Astrocyte (in vitro differentiated cells and primary cell): ENCODE measurements around the gene ATP6V1B1. TPM values are rescaled to one million over a fixed set of nuclear protein-coding genes. Genes with fewer than 3 reads are reported as not detected.

ENCODE experiments used
- DNase-seq: peaks from one replicate; pipeline ENCODE4 v3.0.0-alpha.2; 2010; ENCODE audit warnings: low read depth
- FAIRE-seq: peaks from 2 replicates; lab custom pipeline; 2011; peaks lifted over from hg19 to GRCh38; lab: Jason Lieb, UNC
- H2AFZ ChIP-seq: 2 replicates; pipeline ENCODE4 v1.6.0; 2012; ENCODE audit warnings: low read depth, low read length, inconsistent platforms
- H3K27ac ChIP-seq: 2 replicates; pipeline ENCODE4 v1.5.1; 2011; ENCODE audit warnings: low read depth, low read length, inconsistent platforms
- H3K27me3 ChIP-seq: 2 replicates; pipeline ENCODE4 v1.6.0; 2011; ENCODE audit warnings: low read length, inconsistent platforms; ENCODE audit not compliant: insufficient read depth
- H3K36me3 ChIP-seq: 2 replicates; pipeline ENCODE4 v1.5.1; 2011; ENCODE audit warnings: low read length, inconsistent platforms; ENCODE audit not compliant: insufficient read depth
- H3K4me1 ChIP-seq: 2 replicates; pipeline ENCODE4 v1.5.1; 2011; ENCODE audit warnings: low read length, inconsistent platforms; ENCODE audit not compliant: insufficient read depth
- H3K4me2 ChIP-seq: 2 replicates; pipeline ENCODE4 v1.6.0; 2012; ENCODE audit warnings: low read length, inconsistent platforms
- H3K4me3 ChIP-seq: 2 replicates; pipeline ENCODE4 v1.5.1; 2011; ENCODE audit warnings: low read depth, mild to moderate bottlenecking, low read length, inconsistent platforms; ENCODE audit not compliant: insufficient read depth
- H3K79me2 ChIP-seq: 2 replicates; pipeline ENCODE4 v1.6.0; 2012; ENCODE audit warnings: mild to moderate bottlenecking, low read length, inconsistent platforms; ENCODE audit not compliant: insufficient read depth
- H3K9ac ChIP-seq: 2 replicates; pipeline ENCODE4 v1.6.0; 2012; ENCODE audit warnings: mild to moderate bottlenecking, low read length, inconsistent platforms
- H3K9me3 ChIP-seq: 2 replicates; pipeline ENCODE4 v1.5.1; 2012; ENCODE audit warnings: low read depth, mild to moderate bottlenecking, low read length, inconsistent platforms; ENCODE audit not compliant: insufficient read depth
- H4K20me1 ChIP-seq: 2 replicates; pipeline ENCODE4 v1.6.0; 2012; ENCODE audit warnings: low read length, inconsistent platforms; ENCODE audit not compliant: insufficient read depth
- H3K27ac Mint-ChIP-seq: one replicate; pipeline ENCODE4 v1.8.0; 2021; ENCODE audit warnings: mild to moderate bottlenecking, mixed read lengths; ENCODE audit not compliant: unreplicated experiment
- H3K27me3 Mint-ChIP-seq: one replicate; pipeline ENCODE4 v1.8.0; 2021; ENCODE audit warnings: low read depth, mixed read lengths; ENCODE audit not compliant: unreplicated experiment
- H3K36me3 Mint-ChIP-seq: one replicate; pipeline ENCODE4 v1.8.0; 2021; ENCODE audit warnings: low read depth, mixed read lengths; ENCODE audit not compliant: unreplicated experiment
- H3K4me1 Mint-ChIP-seq: one replicate; pipeline ENCODE4 v1.8.0; 2021; ENCODE audit warnings: low read depth, mixed read lengths; ENCODE audit not compliant: unreplicated experiment
- H3K4me3 Mint-ChIP-seq: one replicate; pipeline ENCODE4 v1.8.0; 2021; ENCODE audit warnings: mild to moderate bottlenecking, moderate library complexity, mixed read lengths; ENCODE audit not compliant: unreplicated experiment
- H3K9me3 Mint-ChIP-seq: one replicate; pipeline ENCODE4 v1.8.0; 2021; ENCODE audit warnings: mild to moderate bottlenecking, mixed read lengths; ENCODE audit not compliant: unreplicated experiment
- CTCF ChIP-seq: IDR thresholded peaks from 2 replicates; pipeline ENCODE4 v1.5.1; 2011; ENCODE audit warnings: low read depth, mild to moderate bottlenecking, inconsistent platforms, low read length, moderate library complexity; ENCODE audit not compliant: insufficient read depth
- EZH2 ChIP-seq: IDR thresholded peaks from 2 replicates; pipeline ENCODE4 v1.6.1; 2012; ENCODE audit warnings: mild to moderate bottlenecking, low read length, inconsistent platforms; ENCODE audit not compliant: insufficient read depth
- total RNA-seq: library from RNA; stranded (reverse); gene quantifications from 2 replicates; pipeline ENCODE4 v1.2.1, GENCODE V29; 2021

ATP6V1B1 gene
- total RNA-seq, 1 donor from 2014 or later: not detected

- Histone ChIP-seq H3K9ac (no peak overlapping the region), H3K4me1 (peaks cover 5% of the 10 kb centered on the region), H2AFZ (no peak overlapping the region), H3K27me3 (peaks cover 31% of the 10 kb centered on the region), H3K4me2 (no peak overlapping the region), H3K4me3 (no peak overlapping the region), H3K36me3 (no peaks in the 10 kb centered on the region), H3K79me2 (no peaks in the 10 kb centered on the region), H3K9me3 (no peaks in the 10 kb centered on the region), H4K20me1 (no peaks in the 10 kb centered on the region), H3K27ac (no peak overlapping the region)
- no peak overlapping the region for H3K27ac Mint-ChIP-seq
- H3K9me3 Mint-ChIP-seq: peaks cover 2% of the 10 kb centered on the region
- no peaks in the 10 kb centered on the region for H3K36me3 Mint-ChIP-seq
- H3K4me3 Mint-ChIP-seq: no peak overlapping the region
- no peak for DNase-seq
- FAIRE-seq: no peak
- TF ChIP-seq EZH2: no peak
- TF ChIP-seq CTCF: no peak
- peaks cover 81% of the 10 kb centered on the region for H3K27me3 Mint-ChIP-seq
- peaks cover 2% of the 10 kb centered on the region for H3K4me1 Mint-ChIP-seq
These were observed 31.0 kb downstream of the ATP6V1B1 start for GRCh38 chr2:70966681-70967080.

GRCh38 chr2:70967189-70967588, 31.5 kb downstream of the ATP6V1B1 start:
- peaks cover 31% of the 10 kb centered on the region for H3K27me3 ChIP-seq
- H3K9ac ChIP-seq: no peak overlapping the region
- DNase-seq (no peak), FAIRE-seq (no peak)
- H4K20me1 ChIP-seq: no peaks in the 10 kb centered on the region
- H3K4me2 ChIP-seq: no peak overlapping the region
- H3K4me1 Mint-ChIP-seq: peaks cover 2% of the 10 kb centered on the region
- TF ChIP-seq CTCF: no peak
- TF ChIP-seq EZH2: no peak
- no peak overlapping the region for H3K4me3 ChIP-seq
- no peaks in the 10 kb centered on the region for H3K79me2 ChIP-seq
- no peaks in the 10 kb centered on the region for H3K36me3 ChIP-seq
- H3K36me3 Mint-ChIP-seq: no peaks in the 10 kb centered on the region
- no peaks in the 10 kb centered on the region for H3K9me3 ChIP-seq
- H3K9me3 Mint-ChIP-seq: no peaks in the 10 kb centered on the region
- peaks cover 5% of the 10 kb centered on the region for H3K4me1 ChIP-seq
- no peak overlapping the region for H3K4me3 Mint-ChIP-seq
- peaks cover 77% of the 10 kb centered on the region for H3K27me3 Mint-ChIP-seq
- no peak overlapping the region for H3K27ac Mint-ChIP-seq
- no peak overlapping the region for H2AFZ ChIP-seq
- H3K27ac ChIP-seq: no peak overlapping the region

GRCh38 chr2:70974592-70974991, 38.9 kb downstream of the ATP6V1B1 start:
- peaks cover 43% of the 10 kb centered on the region for H3K27me3 Mint-ChIP-seq
- no peak for FAIRE-seq

More at GRCh38 chr2:70974592-70974991, 38.9 kb downstream of the ATP6V1B1 start:
- no peaks in the 10 kb centered on the region for H4K20me1 ChIP-seq
- peaks cover 8% of the 10 kb centered on the region for H3K4me1 Mint-ChIP-seq
- H3K36me3 Mint-ChIP-seq: no peaks in the 10 kb centered on the region
- no peak overlapping the region for H3K4me3 Mint-ChIP-seq
- no peaks in the 10 kb centered on the region for H3K79me2 ChIP-seq
- no peak for DNase-seq
- TF ChIP-seq CTCF: no peak
- H3K27ac Mint-ChIP-seq: no peak overlapping the region
- H3K4me2 ChIP-seq: no peak overlapping the region
- H3K9me3 ChIP-seq: no peaks in the 10 kb centered on the region
- no peaks in the 10 kb centered on the region for H3K27me3 ChIP-seq
- no peaks in the 10 kb centered on the region for H3K36me3 ChIP-seq
- no peaks in the 10 kb centered on the region for H3K9me3 Mint-ChIP-seq
- H2AFZ ChIP-seq: no peak overlapping the region
- H3K27ac ChIP-seq: no peak overlapping the region
- H3K4me3 ChIP-seq: no peak overlapping the region
- H3K4me1 ChIP-seq: peaks cover 17% of the 10 kb centered on the region
- H3K9ac ChIP-seq: no peak overlapping the region
